HG02588 (cell line): Measurements from ENCODE around the gene NCAM1.
"Not testable (repeated sequence)": the region's sequence is repeated elsewhere in the genome, so short reads cannot be mapped to it uniquely, and the experiment has no call there.

Experiments
- ATAC-seq: cut with Tn5 transposase; IDR thresholded peaks from one replicate; pipeline ENCODE4 v1.9.1; 2021; ENCODE audit warnings: mild to moderate bottlenecking, moderate library complexity; ENCODE audit not compliant: unreplicated experiment

The NCAM1 gene

DNA sequence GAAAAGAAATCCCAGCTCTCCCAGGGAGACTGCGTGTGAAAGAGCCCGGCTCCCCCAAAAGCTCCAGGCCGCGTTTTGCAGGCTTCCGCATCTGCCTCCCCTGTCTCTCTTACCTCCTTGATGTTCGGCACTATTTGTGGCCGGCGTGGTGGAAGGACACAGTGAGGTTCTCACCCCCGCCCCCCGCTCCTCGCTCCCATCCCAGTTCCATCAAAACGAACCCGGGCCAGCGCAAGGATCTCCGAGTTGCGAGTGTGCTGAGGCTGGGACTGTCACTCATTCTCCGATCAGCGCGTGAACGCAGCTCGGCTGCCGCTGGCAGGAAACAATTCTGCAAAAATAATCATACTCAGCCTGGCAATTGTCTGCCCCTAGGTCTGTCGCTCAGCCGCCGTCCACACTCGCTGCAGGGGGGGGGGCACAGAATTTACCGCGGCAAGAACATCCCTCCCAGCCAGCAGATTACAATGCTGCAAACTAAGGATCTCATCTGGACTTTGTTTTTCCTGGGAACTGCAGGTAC lies at the start of gene NCAM1:
Gene NCAM1 (plus strand): TSS at position 275 of the 523 bp plus-strand sequence.
- ATAC-seq, result no peak

DNA sequence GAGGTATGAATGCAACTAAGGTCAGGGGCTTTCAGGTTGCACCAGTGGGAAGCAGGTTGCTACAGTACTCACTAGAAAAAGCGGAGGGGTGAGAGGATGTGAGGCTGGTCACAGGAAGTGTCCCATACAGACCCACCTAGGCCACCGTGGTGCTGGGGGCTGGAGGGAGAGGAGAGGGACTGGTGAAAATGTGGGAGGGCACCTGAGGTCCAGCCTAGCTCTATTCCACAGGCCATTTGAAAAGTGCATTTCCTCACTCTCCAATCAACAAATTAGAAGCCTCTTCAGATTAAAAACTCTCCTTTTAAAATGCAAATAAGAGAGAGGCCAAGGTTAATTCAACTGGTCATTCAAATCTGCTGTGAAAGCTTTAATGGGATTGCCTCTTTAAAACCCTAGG lies 38.6 kb upstream of the NCAM1 start:
- ATAC-seq, result no peak

DNA sequence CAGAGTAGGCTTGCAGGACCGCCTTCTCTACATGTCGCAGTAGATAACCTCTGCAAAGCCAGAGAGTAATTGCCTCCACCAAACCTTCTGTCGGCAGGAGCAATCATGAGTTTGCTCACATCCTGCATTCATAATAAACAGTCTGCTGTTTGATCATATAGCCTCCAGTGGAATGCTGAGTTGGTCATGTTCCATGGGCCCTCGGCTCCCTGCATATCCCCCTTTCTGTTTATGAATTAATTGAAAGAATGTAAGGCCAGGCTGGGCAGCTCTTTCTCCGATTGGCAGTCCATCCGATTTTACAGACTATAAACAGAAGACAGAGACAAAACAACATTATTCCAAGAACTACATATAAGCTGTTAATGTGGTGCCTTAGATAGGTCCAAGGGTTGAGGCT lies 36.4 kb upstream of the NCAM1 start:
- not testable (repeated sequence) for ATAC-seq

- no peak for ATAC-seq
Measured at GRCh38 chr11:112925516-112926310, 35.5 kb upstream of the NCAM1 start.

DNA sequence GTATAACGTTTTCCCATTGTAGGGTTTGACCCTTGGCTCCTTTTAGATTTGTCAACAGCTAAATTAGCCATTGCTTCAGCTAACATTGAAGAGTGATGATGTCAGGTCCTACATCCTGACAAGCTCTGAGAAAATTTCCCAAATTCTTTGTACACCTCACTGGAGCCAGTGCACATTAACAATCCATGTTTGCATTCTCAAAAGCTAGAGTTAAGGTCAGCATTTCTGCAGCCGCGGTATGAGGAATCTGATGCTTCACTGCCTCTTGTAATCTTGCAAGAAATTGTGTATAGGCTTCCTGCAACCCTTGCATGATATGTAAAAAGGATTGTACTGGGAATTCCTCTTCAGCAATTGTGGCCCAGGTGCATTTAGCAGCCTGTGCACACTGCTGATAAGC lies 33.1 kb upstream of the NCAM1 start:
- ATAC-seq, result no peak

DNA sequence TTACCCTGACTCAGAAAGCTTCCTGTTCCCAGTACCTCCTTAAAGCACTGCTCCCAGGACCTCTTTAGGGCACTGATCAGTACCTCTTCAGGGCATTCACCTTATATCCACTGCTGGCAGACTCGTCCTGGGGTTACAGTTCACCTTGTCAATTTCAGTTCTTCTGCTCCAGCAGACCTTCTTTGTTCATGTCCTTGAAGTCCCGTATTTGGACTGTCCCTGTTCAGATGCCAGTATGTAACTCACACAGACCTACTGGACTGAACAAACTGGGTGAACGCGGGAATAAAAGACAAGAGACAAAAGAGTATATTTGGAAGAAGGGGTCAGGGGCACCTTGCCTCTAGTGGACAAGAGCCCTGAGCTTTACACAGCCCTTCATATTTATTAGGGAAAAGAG lies 31.8 kb upstream of the NCAM1 start:
- ATAC-seq, result no peak

DNA sequence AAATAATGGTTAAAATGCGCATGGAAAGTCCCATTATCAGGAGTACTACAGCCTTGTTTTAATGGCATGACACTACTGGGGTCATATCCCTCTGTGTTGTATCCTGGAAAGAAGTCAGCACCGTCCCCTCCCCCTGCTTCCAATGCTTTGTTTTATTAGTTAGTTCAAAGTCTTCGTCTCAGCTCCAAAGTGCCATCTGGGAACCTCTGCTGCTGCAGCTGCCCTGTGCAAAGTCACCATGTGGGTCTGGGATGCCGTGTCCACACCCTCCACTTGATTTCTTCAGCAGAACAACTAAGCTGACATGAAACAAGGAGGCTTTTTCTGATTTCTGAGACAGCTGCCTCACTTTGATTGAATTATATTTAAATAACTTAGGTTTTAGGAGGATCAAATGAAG lies 29.5 kb upstream of the NCAM1 start:
- no peak for ATAC-seq

GRCh38 chr11:112932593-112932992 lies 28.6 kb upstream of the NCAM1 start:
- no peak for ATAC-seq

DNA sequence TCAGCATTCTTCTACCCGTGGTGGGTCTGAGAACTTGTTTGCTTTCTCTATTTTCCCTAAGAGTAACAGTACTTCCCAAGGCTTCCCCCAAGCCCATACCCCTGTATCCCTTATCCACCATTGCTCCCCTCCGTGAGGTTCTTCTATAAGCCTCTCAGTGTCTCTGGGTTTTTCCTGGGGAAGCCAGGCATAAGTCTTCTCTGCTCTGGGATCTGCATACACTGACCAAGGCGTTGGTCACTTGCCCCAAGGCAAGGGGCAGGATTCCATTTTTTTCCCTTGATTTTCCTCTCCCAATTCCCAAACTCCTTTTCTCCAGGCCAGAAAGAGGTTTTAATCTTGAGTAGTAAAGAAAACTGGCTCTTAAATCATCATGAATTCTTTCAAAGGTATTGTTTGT lies 27.2 kb upstream of the NCAM1 start:
- no peak for ATAC-seq

DNA sequence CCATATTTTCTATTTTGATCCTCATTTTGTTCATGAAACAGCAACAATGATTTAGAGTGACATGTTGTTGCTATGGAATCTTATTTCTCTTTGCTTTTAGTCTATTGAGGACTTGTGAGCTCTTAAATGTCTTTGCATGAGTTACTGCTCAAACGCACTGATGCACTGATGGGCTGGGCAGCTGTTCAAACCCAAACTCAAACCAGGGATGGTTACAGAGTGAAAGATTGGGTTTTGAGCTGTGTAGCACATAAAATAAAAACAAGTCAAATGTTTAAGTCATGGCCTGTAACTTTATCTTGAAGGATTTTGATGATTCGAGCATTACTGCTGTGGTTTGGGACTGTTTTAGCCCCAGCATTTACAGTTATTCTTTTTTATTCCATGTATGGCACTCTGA lies 20.1 kb upstream of the NCAM1 start:
- no peak for ATAC-seq

- ATAC-seq, result no peak
Measured at GRCh38 chr11:112942966-112943643, 18.1 kb upstream of the NCAM1 start.

DNA sequence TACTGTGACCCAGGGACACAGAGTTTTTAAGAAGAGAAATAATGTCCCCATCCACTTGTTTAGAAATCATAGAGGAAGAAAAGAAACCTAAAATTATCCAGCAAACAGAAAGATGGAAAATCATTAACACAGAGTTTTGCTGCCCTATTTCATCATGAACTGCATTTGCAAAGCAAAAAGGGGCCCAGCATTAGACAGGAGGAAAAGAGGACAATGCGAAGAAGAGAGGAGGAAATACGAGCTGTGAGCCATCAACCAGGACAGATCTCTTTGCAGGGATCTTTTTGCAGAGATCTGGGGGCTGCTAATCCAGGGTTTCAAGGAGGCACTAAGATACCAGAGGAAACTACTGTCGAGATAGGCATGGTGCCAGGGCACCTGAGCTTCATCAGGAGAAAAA lies 14.4 kb upstream of the NCAM1 start:
- no peak for ATAC-seq

- no peak for ATAC-seq
Measured at GRCh38 chr11:112949781-112950575, 11.2 kb upstream of the NCAM1 start.

DNA sequence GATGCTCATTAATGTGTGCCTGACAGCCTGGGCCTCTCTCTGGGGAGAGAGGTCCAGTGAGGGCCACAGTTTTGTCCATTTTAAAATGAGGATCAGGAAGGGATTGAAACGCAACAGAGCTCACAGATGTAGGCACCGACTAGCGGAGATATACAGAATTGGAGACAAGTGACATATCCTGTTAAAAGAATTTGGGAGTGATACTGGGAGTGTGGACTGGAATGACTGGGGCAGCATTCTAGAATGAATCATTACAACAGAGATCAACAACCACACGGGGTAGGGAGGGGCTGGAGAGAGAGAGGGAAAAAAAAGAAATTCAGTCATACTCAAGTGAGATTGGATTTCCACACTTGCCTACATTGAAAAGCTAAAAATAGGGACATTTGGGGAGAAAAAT lies 2.5 kb upstream of the NCAM1 start:
- ATAC-seq, result no peak

GRCh38 chr11:112961751-112962578 lies 745 bp downstream of the NCAM1 start:
- no peak for ATAC-seq

DNA sequence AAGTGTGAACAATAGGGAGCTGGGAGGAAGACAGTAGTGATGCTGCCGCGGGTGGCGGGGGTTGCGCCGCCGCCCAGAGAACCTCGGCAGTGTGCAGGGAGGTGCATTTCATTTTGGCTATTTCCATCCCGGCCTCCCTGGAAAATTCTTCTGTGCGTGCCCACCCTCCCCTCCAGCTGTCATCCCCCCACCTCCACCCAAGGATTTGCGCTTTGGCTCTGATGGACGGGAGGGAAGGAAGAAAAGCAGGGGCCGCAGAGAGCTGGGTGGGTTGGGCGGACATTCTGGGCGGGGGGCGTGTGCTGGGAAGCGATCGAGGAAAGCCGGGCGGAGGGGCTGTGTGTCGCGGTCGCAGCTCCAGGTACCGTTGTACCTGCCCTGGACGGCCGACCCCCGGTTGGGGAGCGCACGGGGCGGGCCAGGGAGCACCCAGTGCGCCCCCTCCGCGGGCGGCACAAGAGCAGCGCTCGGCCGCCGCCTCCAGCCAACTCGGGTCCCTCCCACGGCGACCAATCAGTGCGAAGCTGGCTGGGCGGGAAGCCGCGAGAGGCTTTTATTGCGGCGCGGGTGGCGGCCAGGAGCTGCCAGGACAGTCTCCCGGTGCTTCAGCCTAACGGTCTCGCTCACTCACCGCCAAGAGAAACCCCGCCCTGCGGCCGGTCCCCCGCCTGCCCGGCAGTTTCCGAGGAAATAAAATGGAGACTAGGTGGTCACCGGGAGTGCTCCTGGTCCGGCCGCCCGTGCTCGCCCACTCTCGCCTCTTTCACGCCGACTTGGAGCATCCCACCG lies 1.6 kb downstream of the NCAM1 start:
- no peak for ATAC-seq

- no peak for ATAC-seq
Measured at GRCh38 chr11:112963368-112963955, 2.2 kb downstream of the NCAM1 start.

DNA sequence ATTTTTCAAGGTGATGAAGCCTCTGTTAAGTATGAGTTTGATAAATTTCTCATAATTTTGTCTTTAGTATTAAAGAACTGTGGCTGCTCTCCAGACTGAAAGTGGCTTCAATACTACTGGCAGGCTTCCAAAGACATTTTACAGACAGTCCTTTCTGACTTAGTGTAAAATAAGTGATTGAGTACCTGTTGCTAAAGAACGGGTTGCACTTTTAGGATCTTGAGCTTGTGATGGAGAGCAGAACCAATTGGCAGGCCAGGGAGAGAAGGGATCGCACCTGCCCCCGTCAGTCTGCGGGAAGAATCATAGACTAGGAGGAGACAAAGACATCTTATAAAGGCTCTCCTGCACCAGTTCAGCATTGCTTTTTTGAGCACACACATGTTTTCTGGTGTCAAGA lies 4.4 kb downstream of the NCAM1 start:
- ATAC-seq, result no peak

DNA sequence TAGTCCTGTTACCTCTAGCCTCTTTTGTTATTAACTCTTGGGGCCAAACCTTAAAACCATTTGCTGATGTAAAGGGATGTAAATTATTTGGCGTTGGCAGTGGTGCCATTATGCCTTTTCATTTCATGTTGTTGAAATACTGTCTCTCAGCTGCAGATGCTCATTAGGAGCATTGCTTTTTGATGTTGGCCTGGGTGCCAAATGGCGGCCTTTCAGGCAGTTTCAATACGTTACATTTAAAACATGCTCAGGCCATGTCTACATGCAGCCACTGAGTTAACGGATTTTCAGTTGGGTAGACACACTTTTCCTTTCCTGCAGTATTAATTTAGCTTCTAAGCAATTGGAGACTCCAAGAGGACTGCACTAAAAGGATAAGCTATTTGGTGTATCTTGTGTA lies 5.3 kb downstream of the NCAM1 start:
- no peak for ATAC-seq
